HG03060 (cell line): ENCODE results near the gene PPFIA4.
"Not testable (repeated sequence)": the region's sequence is repeated elsewhere in the genome, so short reads cannot be mapped to it uniquely, and the experiment has no call there.

Source experiments
- ATAC-seq: cut with Tn5 transposase; IDR thresholded peaks from one replicate; pipeline ENCODE4 v1.9.1; 2021; ENCODE audit warnings: low read depth, moderate number of reproducible peaks; ENCODE audit not compliant: unreplicated experiment

The PPFIA4 gene

GRCh38 chr1:203026031-203026665 lies at the start of gene PPFIA4:
PPFIA4 (plus strand) TSS chr1:203026491; CDS start chr1:203039009, 12,518 bp downstream.
- no peak for ATAC-seq

DNA sequence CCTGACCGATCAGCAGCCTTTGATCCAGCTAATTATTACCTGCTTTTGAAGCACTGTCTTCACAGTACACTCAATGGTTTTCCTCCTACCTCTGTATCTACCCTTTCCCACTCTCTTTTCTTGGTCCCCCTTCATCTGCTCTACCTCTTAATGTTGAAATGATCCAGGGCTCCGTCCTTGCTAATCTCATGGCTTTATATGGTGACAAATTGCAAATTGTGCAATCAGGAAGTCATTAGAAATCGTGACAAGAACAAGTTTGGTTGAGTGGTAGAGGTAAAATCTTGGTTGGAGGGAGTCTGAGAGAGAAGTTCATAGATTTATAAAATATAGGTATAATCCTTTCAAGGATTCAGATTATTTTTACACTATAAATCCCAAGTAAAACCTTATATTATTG lies 49.7 kb upstream of the PPFIA4 start:
- no peak for ATAC-seq

DNA sequence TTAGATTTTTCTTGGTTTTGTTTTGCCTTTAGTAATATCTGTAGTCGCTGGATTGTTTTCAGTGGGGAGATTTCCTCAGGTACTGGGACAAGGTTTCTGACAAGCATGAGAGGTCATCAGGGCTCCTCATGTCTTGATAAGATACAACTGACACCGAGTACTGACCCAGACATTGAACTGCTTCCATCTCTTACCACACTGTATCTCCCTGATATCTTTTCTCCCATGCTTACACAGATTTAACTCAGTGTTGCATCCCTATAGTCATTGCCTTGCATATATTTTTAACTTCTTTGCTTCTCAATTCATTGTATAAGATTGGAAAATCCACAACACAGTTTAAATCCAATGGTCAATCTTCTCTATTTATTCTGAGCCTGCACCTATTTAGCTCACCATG lies 46.8 kb upstream of the PPFIA4 start:
- ATAC-seq, result no peak

- no peak for ATAC-seq
Observed at GRCh38 chr1:202981939-202982338, 44.4 kb upstream of the PPFIA4 start.

- no peak for ATAC-seq
Observed at GRCh38 chr1:202982715-202983430, 43.4 kb upstream of the PPFIA4 start.

GRCh38 chr1:202986120-202986519 lies 40.2 kb upstream of the PPFIA4 start:
- not testable (repeated sequence) for ATAC-seq

GRCh38 chr1:202987255-202987654 lies 39.0 kb upstream of the PPFIA4 start:
- ATAC-seq, result no peak

DNA sequence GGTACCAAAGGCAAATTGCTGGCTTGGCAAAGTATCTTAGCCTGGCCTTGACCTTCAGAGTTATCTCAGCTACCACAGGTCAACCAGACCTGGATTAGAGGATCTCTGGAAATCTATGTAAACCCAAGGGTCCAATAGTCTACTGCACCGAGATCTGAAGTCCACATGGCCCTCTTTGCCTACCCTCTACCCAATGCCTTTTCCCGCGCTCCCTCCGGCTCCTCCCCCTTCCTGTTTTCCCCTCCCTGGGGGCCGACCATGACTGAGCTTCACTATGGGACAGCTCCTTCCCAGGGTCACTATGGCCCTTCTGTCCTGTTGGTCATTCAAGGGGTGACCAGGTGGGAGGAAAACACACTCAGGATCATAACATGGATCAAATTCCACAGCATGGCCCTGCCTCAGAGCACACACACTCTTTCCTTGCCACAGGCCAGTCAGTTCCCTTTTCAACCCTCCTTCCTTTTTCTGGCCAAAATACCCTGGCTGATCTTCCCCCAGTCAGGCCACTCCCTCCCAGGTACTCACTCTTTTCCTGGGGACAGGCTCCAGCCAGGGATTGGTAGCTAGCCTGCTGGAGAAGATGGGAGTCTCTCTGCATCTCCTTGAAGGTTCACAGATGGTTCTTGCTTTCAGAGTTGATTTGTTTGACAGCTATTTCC lies 38.2 kb upstream of the PPFIA4 start:
- ATAC-seq, result no peak

- ATAC-seq, result no peak
Observed at GRCh38 chr1:202989879-202990278, 36.4 kb upstream of the PPFIA4 start.

DNA sequence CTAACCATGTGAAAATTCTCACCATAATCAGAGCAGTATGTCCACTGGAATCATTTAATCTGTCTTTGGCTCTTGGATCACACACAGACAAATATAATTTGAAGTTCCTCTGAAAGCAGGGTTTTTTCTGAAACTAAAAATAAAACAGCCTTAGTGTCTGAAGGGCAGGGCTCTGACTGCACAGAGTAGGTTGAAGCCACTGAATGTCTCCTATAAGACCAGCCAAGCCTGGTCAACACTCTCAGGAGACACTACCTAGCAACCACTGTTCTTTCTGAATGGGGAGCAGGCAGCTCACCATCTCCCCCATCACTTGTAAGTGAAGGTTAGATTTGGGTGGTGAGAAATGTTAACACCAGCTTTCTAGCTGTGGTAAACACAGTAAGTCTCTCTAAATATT lies 35.2 kb upstream of the PPFIA4 start:
- ATAC-seq, result no peak

DNA sequence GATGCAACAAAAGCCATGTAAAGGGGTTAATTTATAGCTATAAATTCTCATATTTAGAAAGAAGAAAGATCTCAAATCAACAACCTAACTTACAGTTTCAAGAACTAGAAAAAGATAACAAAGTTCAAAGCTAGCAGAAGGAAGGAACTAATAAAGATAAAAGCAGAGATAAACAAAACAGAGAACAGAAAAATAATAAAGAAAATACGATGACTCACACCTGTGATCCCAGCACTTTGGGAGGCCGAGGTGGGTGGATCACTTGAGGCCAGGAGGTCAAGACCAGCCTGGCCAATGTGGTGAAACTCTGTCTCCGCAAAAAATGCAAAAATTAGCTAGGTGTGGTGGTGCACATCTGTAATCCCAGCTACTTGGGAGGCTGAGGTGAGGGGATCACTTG lies 31.5 kb upstream of the PPFIA4 start:
- ATAC-seq, result no peak

GRCh38 chr1:202998836-202999750 lies 27.2 kb upstream of the PPFIA4 start:
- no peak for ATAC-seq

DNA sequence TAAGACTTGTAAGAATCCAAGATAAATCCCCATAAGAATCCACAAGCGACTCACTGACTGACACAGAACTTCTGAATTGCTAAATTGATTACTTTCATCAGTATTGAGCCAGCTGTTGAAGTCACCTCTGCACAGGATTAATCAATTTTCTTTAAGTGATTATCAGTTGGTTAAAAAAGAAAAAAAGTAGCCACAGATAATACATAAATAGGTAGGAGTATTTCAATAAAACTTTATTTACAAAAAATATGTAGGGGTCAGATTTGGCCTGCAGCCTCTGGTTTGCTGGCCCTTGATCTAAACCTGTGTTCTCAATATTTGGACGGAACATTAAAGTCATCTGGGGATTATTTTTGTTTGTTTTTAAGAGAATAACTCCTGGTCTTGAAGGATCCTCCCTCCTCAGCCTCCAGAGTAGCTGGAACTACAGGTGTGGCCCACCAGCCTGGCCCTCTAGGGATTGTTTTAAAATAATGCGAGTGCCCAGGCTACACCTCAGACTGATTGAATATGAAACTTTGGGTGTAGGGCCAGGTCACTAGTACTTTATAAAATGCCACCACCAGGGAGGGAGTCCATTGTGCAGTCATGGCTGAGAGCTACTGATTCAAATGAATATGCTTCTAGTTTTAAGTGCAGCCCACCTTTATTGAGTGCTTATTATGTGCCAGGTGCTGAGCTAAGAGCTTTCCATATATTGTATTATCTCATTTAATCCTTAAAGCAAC lies 25.9 kb upstream of the PPFIA4 start:
- ATAC-seq, result no peak

DNA sequence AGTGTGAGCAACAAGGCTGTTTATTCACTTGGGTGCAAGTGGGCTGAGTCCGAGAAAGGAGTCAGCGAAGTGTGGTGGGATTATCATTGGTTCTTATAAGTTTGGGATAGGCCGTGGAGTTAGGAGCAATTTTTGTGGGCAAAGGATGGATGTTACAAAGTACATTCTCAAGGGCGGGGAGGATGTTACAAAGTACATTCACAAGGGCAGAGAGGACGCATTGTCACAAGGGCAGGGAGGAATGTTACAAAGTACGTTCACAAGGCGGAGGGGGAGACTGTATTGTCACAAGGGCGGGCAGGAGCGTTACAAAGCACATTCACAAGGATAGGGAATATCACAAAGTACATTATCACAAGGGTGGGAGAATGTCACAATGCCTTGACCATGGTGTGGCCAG lies 24.3 kb upstream of the PPFIA4 start:
- ATAC-seq, result no peak

DNA sequence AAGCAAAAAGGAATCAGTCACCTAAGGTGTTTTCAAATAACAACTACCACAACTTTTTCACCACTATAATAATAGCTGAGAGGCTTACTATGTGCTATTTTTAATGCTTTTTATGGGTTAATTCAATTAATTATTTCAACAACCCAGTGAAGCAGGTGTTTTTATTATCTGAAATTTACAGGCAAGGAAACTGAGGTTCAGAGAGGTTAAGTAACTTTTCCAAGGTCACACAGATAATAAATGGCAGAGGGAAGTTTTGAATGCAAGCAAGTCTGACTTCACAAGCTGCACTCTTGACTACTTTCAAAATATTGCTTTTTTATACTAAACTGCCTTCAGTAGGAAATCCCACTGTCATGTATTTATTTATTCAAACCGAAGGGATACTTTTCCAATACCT lies 23.3 kb upstream of the PPFIA4 start:
- ATAC-seq, result no peak

DNA sequence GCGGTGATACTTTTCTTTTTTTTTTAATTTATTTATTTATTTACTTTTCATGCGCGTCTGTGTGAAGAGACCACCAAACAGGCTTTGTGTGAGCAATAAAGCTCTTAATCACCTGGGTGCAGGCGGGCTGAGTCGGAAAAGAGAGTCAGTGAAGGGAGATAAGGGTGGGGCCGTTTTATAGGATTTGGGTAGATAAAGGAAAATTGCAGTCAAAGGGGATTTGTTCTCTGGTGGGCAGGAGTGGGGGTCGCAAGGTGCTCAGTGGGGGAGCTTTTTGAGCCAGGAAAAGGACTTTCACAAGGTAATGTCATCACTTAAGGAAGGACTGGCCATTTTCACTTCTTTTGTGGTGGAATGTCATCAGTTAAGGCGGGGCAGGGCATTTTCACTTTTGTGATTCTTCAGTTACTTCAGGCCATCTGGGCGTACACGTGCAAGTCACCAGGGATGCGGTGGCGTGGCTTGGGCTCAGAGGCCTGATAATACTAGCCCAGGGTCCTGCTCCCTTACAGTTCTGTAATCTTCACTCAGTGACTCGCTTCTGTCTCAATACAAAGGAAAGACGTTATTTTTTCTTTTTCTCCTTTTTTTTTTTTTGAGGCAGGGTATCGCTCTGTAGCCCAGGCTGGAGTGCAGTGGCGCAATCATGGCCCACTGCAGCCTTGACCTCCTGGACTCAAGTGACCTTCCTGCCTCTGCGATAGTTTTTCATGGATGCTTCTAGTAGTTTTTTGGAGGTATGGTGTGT lies 20.7 kb upstream of the PPFIA4 start:
- ATAC-seq, result not testable (repeated sequence)

- peak; percentile 91 for ATAC-seq
Observed at GRCh38 chr1:203006948-203007871, 19.1 kb upstream of the PPFIA4 start, which contains the start of gene TMEM183A. TMEM183A (plus strand) TSS chr1:203007374; CDS start chr1:203007466, 92 bp downstream.

DNA sequence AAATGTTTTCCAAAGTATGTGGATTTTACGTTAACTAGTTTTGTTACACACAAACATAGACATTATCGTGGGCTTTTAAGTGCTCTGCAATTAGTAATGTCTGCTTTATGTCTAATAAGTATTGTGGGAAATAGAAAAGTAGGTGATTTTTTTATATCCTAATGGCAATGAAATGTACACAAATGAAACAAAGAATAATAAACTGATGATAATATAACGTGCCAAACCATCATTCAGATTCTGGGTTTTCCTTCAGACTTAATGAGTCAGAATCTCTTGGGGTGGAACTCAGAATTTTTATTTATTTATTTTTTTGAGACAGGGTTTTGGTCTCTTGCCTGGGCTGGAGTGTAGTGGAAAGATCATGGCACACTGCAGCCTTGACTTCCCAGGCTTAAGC lies 17.1 kb upstream of the PPFIA4 start:
- no peak for ATAC-seq
